Measurements from ENCODE around the gene ABCC8. TPM values are rescaled to one million over a fixed set of nuclear protein-coding genes. Genes with fewer than 3 reads are reported as not detected.

ABCC8 gene
- total RNA-seq, 1 donor, result not detected

GRCh38 chr11:17401316-17401715 lies 75.3 kb downstream of the ABCC8 start:
- no peak overlapping the region for H3K4me3 ChIP-seq (ENCODE audit: insufficient read depth, low read length)
- H2AFZ ChIP-seq (ENCODE audit: low read length), result no peak overlapping the region
- H3K36me3 ChIP-seq (ENCODE audit: insufficient read depth, low read length), result no peaks in the 10 kb centered on the region
- H3K79me2 ChIP-seq (ENCODE audit: insufficient read depth, low read length), result no peaks in the 10 kb centered on the region
- TF ChIP-seq CTCF (IDR thresholded peaks at IDR 0.05; ENCODE audit: extremely low read depth, low read depth, low read length), result no peak
- H3K4me1 ChIP-seq (ENCODE audit: insufficient read depth, low read length), result peaks cover 9% of the 10 kb centered on the region
- H3K4me2 ChIP-seq (ENCODE audit: insufficient read depth, low read length), result no peak overlapping the region
- peaks cover 12% of the 10 kb centered on the region for H3K27me3 ChIP-seq (ENCODE audit: insufficient read depth, low read length)
- no peaks in the 10 kb centered on the region for H4K20me1 ChIP-seq (ENCODE audit: insufficient read depth, low read length)
- no peak for DNase-seq (ENCODE audit: insufficient read length, low spot score, missing footprints)
- no peaks in the 10 kb centered on the region for H3K9me3 ChIP-seq (ENCODE audit: low read depth, low read length)
- no peak overlapping the region for H3K27ac ChIP-seq (ENCODE audit: low read depth, low read length)

GRCh38 chr11:17400048-17400775 lies 76.4 kb downstream of the ABCC8 start:
- no peaks in the 10 kb centered on the region for H3K9me3 ChIP-seq (ENCODE audit: low read depth, low read length)
- DNase-seq (ENCODE audit: insufficient read length, low spot score, missing footprints), result no peak
- H2AFZ ChIP-seq (ENCODE audit: low read length), result no peak overlapping the region
- no peaks in the 10 kb centered on the region for H4K20me1 ChIP-seq (ENCODE audit: insufficient read depth, low read length)
- no peaks in the 10 kb centered on the region for H3K36me3 ChIP-seq (ENCODE audit: insufficient read depth, low read length)
- H3K27ac ChIP-seq (ENCODE audit: low read depth, low read length), result no peak overlapping the region
- H3K4me3 ChIP-seq (ENCODE audit: insufficient read depth, low read length), result no peak overlapping the region
- H3K4me2 ChIP-seq (ENCODE audit: insufficient read depth, low read length), result no peak overlapping the region
- H3K4me1 ChIP-seq (ENCODE audit: insufficient read depth, low read length), result no peaks in the 10 kb centered on the region
- H3K79me2 ChIP-seq (ENCODE audit: insufficient read depth, low read length), result no peaks in the 10 kb centered on the region
- peaks cover 12% of the 10 kb centered on the region for H3K27me3 ChIP-seq (ENCODE audit: insufficient read depth, low read length)
- TF ChIP-seq CTCF (IDR thresholded peaks at IDR 0.05; ENCODE audit: extremely low read depth, low read depth, low read length), result no peak

- H3K79me2 ChIP-seq (ENCODE audit: insufficient read depth, low read length), result no peaks in the 10 kb centered on the region
Measured at GRCh38 chr11:17399236-17399635, 77.4 kb downstream of the ABCC8 start.

More at GRCh38 chr11:17399236-17399635, 77.4 kb downstream of the ABCC8 start:
- H3K27me3 ChIP-seq (ENCODE audit: insufficient read depth, low read length), result peaks cover 12% of the 10 kb centered on the region
- DNase-seq (ENCODE audit: insufficient read length, low spot score, missing footprints), result no peak
- H3K4me1 ChIP-seq (ENCODE audit: insufficient read depth, low read length), result no peaks in the 10 kb centered on the region
- H2AFZ ChIP-seq (ENCODE audit: low read length), result no peak overlapping the region
- no peaks in the 10 kb centered on the region for H4K20me1 ChIP-seq (ENCODE audit: insufficient read depth, low read length)
- no peaks in the 10 kb centered on the region for H3K36me3 ChIP-seq (ENCODE audit: insufficient read depth, low read length)
- H3K4me3 ChIP-seq (ENCODE audit: insufficient read depth, low read length), result no peak overlapping the region
- no peak overlapping the region for H3K27ac ChIP-seq (ENCODE audit: low read depth, low read length)
- TF ChIP-seq CTCF (IDR thresholded peaks at IDR 0.05; ENCODE audit: extremely low read depth, low read depth, low read length), result no peak
- no peaks in the 10 kb centered on the region for H3K9me3 ChIP-seq (ENCODE audit: low read depth, low read length)
- no peak overlapping the region for H3K4me2 ChIP-seq (ENCODE audit: insufficient read depth, low read length)
